Naive B cell (primary cell): ENCODE data around the gene GAB4. TPM values are rescaled to one million over a fixed set of nuclear protein-coding genes. Genes with fewer than 3 reads are reported as not detected.
"Not testable (repeated sequence)": the region's sequence is repeated elsewhere in the genome, so short reads cannot be mapped to it uniquely, and the experiment has no call there.

Source experiments
- ATAC-seq, 2 donors: fragments of 150-1000 bp; cut with Tn5 transposase; 2 replicates each; pipeline ENCODE4 v1.10.0; 2021; ENCODE audit warnings: low read depth in 2 of 2, mild to moderate bottlenecking in 2 of 2, moderate library complexity in 2 of 2
- DNase-seq: peaks from one replicate; pipeline ENCODE4 v3.0.0; 2022
- H3K27ac Mint-ChIP-seq, 6 donors: one replicate each; pipeline ENCODE4 v1.8.0; 2020 to 2022; ENCODE audit warnings: mild to moderate bottlenecking in 6 of 6, mixed read lengths in 6 of 6, moderate library complexity in 5 of 6, inconsistent platforms in 2 of 6
- H3K27me3 Mint-ChIP-seq, 3 donors: one replicate each; pipeline ENCODE4 v1.8.0; 2021 to 2022; ENCODE audit warnings: mixed read lengths in 3 of 3, mild to moderate bottlenecking in 1 of 3
- H3K36me3 Mint-ChIP-seq, 2 donors: one replicate each; pipeline ENCODE4 v1.8.0; 2020 to 2022; ENCODE audit warnings: mixed read lengths in 2 of 2, inconsistent platforms in 1 of 2, mild to moderate bottlenecking in 1 of 2
- H3K4me1 Mint-ChIP-seq, 3 donors: one replicate each; pipeline ENCODE4 v1.8.0; 2020 to 2022; ENCODE audit warnings: mixed read lengths in 3 of 3, inconsistent platforms in 1 of 3, mild to moderate bottlenecking in 1 of 3, moderate library complexity in 1 of 3
- H3K4me3 Mint-ChIP-seq, 8 donors: one replicate each; pipeline ENCODE4 v1.8.0; 2020 to 2022; ENCODE audit warnings: mild to moderate bottlenecking in 8 of 8, mixed read lengths in 8 of 8, moderate library complexity in 8 of 8, inconsistent platforms in 2 of 8
- H3K9me3 Mint-ChIP-seq, 7 donors: one replicate each; pipeline ENCODE4 v1.8.0; 2020 to 2022; ENCODE audit warnings: mixed read lengths in 7 of 7, mild to moderate bottlenecking in 5 of 7, inconsistent platforms in 2 of 7, moderate library complexity in 1 of 7
- polyA plus RNA-seq, 6 donors: library from polyadenylated mRNA; unstranded; fragments of 300-500 nt; fragmentation: Illumina TruSeq; gene quantifications; one replicate each; pipeline ENCODE4 v1.2.3, GENCODE V29; 2021; ENCODE audit warnings: low read depth in 6 of 6

Gene GAB4
- not detected for polyA plus RNA-seq

GRCh38 chr22:17007852-17008731 lies at the start of gene GAB4:
TSS of gene GAB4 (minus strand) at chr22:17008222. CDS start at chr22:17008114, 108 bp downstream.
- Mint-ChIP-seq H3K27ac (no peak within 1 kb of the TSS), H3K9me3 (peaks cover 4 to 39% (median 24%) of the 10 kb centered on the region in 7 donors), H3K27me3 (peaks cover 37 to 88% (median 80%) of the 10 kb centered on the region in 3 donors), H3K4me3 (no peak within 1 kb of the TSS), H3K4me1 (no peaks in the 10 kb centered on the region), H3K36me3 (peaks cover 0 to 14% of the 10 kb centered on the region in 2 donors)
- no peak for DNase-seq
- no peak for ATAC-seq

GRCh38 chr22:17056807-17057206 lies 48.8 kb upstream of the GAB4 start:
- Mint-ChIP-seq H3K4me1 (peaks cover 3 to 5% (median 5%) of the 10 kb centered on the region in 3 donors), H3K9me3 (no peaks in the 10 kb centered on the region), H3K27me3 (peaks cover 0 to 14% (median 10%) of the 10 kb centered on the region in 3 donors), H3K36me3 (no peaks in the 10 kb centered on the region), H3K27ac (no peak overlapping the region), H3K4me3 (no peak overlapping the region)
- DNase-seq, result no peak
- ATAC-seq, result no peak

GRCh38 chr22:17056058-17056457 lies 48.0 kb upstream of the GAB4 start:
- Mint-ChIP-seq H3K9me3 (no peaks in the 10 kb centered on the region), H3K4me1 (peaks cover 3 to 5% (median 5%) of the 10 kb centered on the region in 3 donors), H3K4me3 (no peak overlapping the region), H3K27me3 (peaks cover 0 to 9% (median 7%) of the 10 kb centered on the region in 3 donors), H3K36me3 (no peaks in the 10 kb centered on the region), H3K27ac (no peak overlapping the region)
- DNase-seq, result no peak
- no peak for ATAC-seq

GRCh38 chr22:17047656-17048055 lies 39.6 kb upstream of the GAB4 start:
- H3K27ac Mint-ChIP-seq, result no peak overlapping the region
- ATAC-seq (no peak), DNase-seq (no peak)
- peaks cover 0 to 14% (median 13%) of the 10 kb centered on the region in 3 donors for H3K27me3 Mint-ChIP-seq
- H3K9me3 Mint-ChIP-seq, result no peaks in the 10 kb centered on the region
- H3K4me1 Mint-ChIP-seq, result peaks cover 0 to 8% (median 2%) of the 10 kb centered on the region in 3 donors
- H3K36me3 Mint-ChIP-seq, result peaks cover 0 to 8% of the 10 kb centered on the region in 2 donors
- no peak overlapping the region for H3K4me3 Mint-ChIP-seq

GRCh38 chr22:17046566-17047348 lies 38.7 kb upstream of the GAB4 start:
- H3K27ac Mint-ChIP-seq, result no peak overlapping the region
- H3K27me3 Mint-ChIP-seq, result peaks cover 0 to 14% (median 13%) of the 10 kb centered on the region in 3 donors
- peaks cover 0 to 8% (median 2%) of the 10 kb centered on the region in 3 donors for H3K4me1 Mint-ChIP-seq
- H3K9me3 Mint-ChIP-seq, result peaks cover 0 to 2% (median 0%) of the 10 kb centered on the region in 7 donors
- DNase-seq (no peak), ATAC-seq (no peak)
- H3K36me3 Mint-ChIP-seq, result peaks cover 0 to 8% of the 10 kb centered on the region in 2 donors
- no peak overlapping the region for H3K4me3 Mint-ChIP-seq

GRCh38 chr22:17043521-17043920 lies 35.5 kb upstream of the GAB4 start:
- no peak for ATAC-seq
- H3K27ac Mint-ChIP-seq, result no peak overlapping the region

GRCh38 chr22:17036842-17037711 lies 29.1 kb upstream of the GAB4 start:
- not testable (repeated sequence) for H3K36me3 Mint-ChIP-seq, DNase-seq, H3K9me3 Mint-ChIP-seq
- peak; percentile 77 to 79 for ATAC-seq
- Mint-ChIP-seq H3K4me1 (peaks cover 4 to 11% (median 7%) of the 10 kb centered on the region in 3 donors), H3K4me3 (peak overlapping the region; percentile 29 to 80 (median 64)), H3K27me3 (peaks cover 9 to 24% (median 15%) of the 10 kb centered on the region in 3 donors), H3K27ac (peak overlapping the region in 1 of 6 donors; percentile 77)

More at GRCh38 chr22:17043521-17043920, 35.5 kb upstream of the GAB4 start:
- no peak for DNase-seq
- H3K36me3 Mint-ChIP-seq, result peaks cover 0 to 7% of the 10 kb centered on the region in 2 donors
- H3K4me3 Mint-ChIP-seq, result no peak overlapping the region
- peaks cover 5 to 13% (median 12%) of the 10 kb centered on the region in 3 donors for H3K27me3 Mint-ChIP-seq
- peaks cover 0 to 5% (median 2%) of the 10 kb centered on the region in 3 donors for H3K4me1 Mint-ChIP-seq
- H3K9me3 Mint-ChIP-seq, result peaks cover 0 to 3% (median 0%) of the 10 kb centered on the region in 7 donors

- not testable (repeated sequence) for H3K36me3 Mint-ChIP-seq, DNase-seq, H3K9me3 Mint-ChIP-seq
- ATAC-seq, result peak; percentile 34 to 39
- peaks cover 9 to 24% (median 15%) of the 10 kb centered on the region in 3 donors for H3K27me3 Mint-ChIP-seq
- peak overlapping the region in 3 of 6 donors; percentile 17 to 78 (median 50) for H3K27ac Mint-ChIP-seq
- peaks cover 4 to 11% (median 7%) of the 10 kb centered on the region in 3 donors for H3K4me1 Mint-ChIP-seq
- peak overlapping the region; percentile 65 to 88 (median 76) for H3K4me3 Mint-ChIP-seq
Measured at GRCh38 chr22:17035976-17036841, 28.2 kb upstream of the GAB4 start.

- Mint-ChIP-seq H3K36me3 (no peaks in the 10 kb centered on the region), H3K27ac (peak overlapping the region in 1 of 6 donors; percentile 49)
Measured at GRCh38 chr22:17035246-17035645, 27.2 kb upstream of the GAB4 start.

GRCh38 chr22:17034532-17034931 lies 26.5 kb upstream of the GAB4 start:
- H3K27ac Mint-ChIP-seq, ATAC-seq, H3K9me3 Mint-ChIP-seq, H3K36me3 Mint-ChIP-seq, DNase-seq: not testable (repeated sequence)
- Mint-ChIP-seq H3K27me3 (peaks cover 11 to 24% (median 15%) of the 10 kb centered on the region in 3 donors), H3K4me1 (peaks cover 4 to 11% (median 7%) of the 10 kb centered on the region in 3 donors), H3K4me3 (peak overlapping the region in 1 of 8 donors; percentile 77)

More at GRCh38 chr22:17035246-17035645, 27.2 kb upstream of the GAB4 start:
- Mint-ChIP-seq H3K27me3 (peaks cover 15 to 24% (median 15%) of the 10 kb centered on the region in 3 donors), H3K4me3 (peak overlapping the region; percentile 57 to 87 (median 72)), H3K9me3 (no peaks in the 10 kb centered on the region), H3K4me1 (peaks cover 4 to 11% (median 7%) of the 10 kb centered on the region in 3 donors)
- ATAC-seq (no peak), DNase-seq (no peak)

- H3K4me3 Mint-ChIP-seq, ATAC-seq, H3K36me3 Mint-ChIP-seq, H3K27ac Mint-ChIP-seq, DNase-seq, H3K9me3 Mint-ChIP-seq: not testable (repeated sequence)
- Mint-ChIP-seq H3K27me3 (peaks cover 10 to 24% (median 18%) of the 10 kb centered on the region in 3 donors), H3K4me1 (peaks cover 4 to 11% (median 7%) of the 10 kb centered on the region in 3 donors)
Measured at GRCh38 chr22:17032277-17032676, 24.3 kb upstream of the GAB4 start.
